ENCODE results near the gene SLC4A1AP.

The SLC4A1AP gene

GRCh38 chr2:27729614-27730013 lies 65.9 kb downstream of the SLC4A1AP start:
- TF ChIP-seq, protein P1, sequence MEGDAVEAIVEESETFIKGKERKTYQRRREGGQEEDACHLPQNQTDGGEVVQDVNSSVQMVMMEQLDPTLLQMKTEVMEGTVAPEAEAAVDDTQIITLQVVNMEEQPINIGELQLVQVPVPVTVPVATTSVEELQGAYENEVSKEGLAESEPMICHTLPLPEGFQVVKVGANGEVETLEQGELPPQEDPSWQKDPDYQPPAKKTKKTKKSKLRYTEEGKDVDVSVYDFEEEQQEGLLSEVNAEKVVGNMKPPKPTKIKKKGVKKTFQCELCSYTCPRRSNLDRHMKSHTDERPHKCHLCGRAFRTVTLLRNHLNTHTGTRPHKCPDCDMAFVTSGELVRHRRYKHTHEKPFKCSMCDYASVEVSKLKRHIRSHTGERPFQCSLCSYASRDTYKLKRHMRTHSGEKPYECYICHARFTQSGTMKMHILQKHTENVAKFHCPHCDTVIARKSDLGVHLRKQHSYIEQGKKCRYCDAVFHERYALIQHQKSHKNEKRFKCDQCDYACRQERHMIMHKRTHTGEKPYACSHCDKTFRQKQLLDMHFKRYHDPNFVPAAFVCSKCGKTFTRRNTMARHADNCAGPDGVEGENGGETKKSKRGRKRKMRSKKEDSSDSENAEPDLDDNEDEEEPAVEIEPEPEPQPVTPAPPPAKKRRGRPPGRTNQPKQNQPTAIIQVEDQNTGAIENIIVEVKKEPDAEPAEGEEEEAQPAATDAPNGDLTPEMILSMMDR (IDR thresholded peaks at IDR 0.05): no peak
- no peak for DNase-seq (ENCODE audit: low spot score)
- Histone ChIP-seq H3K27ac (no peak overlapping the region), H3K4me3 (no peak overlapping the region)

DNA sequence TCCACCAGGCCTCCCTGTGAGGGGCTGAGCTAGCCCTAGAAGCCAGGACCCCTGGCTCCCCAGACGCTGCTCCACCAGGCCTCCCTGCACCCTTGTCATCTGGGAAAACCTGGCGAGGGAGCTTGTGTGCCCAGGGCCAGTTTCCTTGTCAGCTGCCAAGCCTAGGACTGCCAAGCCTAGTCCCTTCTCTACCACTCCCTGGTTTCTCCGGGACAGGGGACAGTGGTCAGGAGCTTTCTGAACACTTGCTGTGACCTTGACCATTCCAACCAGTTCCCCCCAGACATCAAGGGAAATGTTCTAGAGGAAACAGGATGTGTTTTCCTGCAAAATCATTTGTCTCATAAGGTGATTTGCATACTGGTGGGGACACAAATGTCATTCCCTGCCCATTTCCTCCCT lies 66.6 kb downstream of the SLC4A1AP start:
- DNase-seq (ENCODE audit: low spot score): no peak
- H3K4me3 ChIP-seq: no peak overlapping the region
- no peak overlapping the region for H3K27ac ChIP-seq
- TF ChIP-seq, protein P1 (IDR thresholded peaks at IDR 0.05): no peak

GRCh38 chr2:27730980-27731691 lies 67.4 kb downstream of the SLC4A1AP start:
- DNase-seq (ENCODE audit: low spot score): no peak
- TF ChIP-seq, protein P1 (IDR thresholded peaks at IDR 0.05): no peak
- Histone ChIP-seq H3K27ac (no peak overlapping the region), H3K4me3 (no peak overlapping the region)

DNA sequence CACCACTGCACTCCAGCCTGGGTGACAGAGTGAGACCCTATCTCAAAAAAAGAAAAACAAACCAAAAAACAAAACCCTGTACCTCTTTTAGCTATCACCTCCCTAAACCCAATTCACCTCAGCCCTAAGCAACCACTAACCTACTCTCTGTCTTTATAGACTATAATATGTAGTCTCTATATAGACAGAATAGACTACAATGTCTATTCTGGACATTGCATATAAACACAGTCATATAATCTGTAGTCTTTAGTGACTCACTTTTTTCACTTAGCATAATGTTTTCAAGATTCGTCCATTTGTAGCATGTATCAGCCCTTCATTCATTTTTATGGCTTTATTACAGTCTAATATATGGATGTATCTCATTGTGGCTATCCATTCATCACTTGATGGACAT lies 70.6 kb downstream of the SLC4A1AP start:
- H3K4me3 ChIP-seq: no peak overlapping the region
- peak overlapping the region in 1 of 2 donors; percentile 81 for H3K27ac ChIP-seq
- no peak for DNase-seq (ENCODE audit: low spot score)
- TF ChIP-seq, protein P1 (IDR thresholded peaks at IDR 0.05): no peak

- Histone ChIP-seq H3K4me3 (peak overlapping the region; percentile 71), H3K27ac (peak overlapping the region; percentile 76 to 81)
- DNase-seq (ENCODE audit: low spot score): peak; percentile 89
- TF ChIP-seq, protein P1 (IDR thresholded peaks at IDR 0.05): no peak
Measured at GRCh38 chr2:27735263-27735904, 71.7 kb downstream of the SLC4A1AP start.

DNA sequence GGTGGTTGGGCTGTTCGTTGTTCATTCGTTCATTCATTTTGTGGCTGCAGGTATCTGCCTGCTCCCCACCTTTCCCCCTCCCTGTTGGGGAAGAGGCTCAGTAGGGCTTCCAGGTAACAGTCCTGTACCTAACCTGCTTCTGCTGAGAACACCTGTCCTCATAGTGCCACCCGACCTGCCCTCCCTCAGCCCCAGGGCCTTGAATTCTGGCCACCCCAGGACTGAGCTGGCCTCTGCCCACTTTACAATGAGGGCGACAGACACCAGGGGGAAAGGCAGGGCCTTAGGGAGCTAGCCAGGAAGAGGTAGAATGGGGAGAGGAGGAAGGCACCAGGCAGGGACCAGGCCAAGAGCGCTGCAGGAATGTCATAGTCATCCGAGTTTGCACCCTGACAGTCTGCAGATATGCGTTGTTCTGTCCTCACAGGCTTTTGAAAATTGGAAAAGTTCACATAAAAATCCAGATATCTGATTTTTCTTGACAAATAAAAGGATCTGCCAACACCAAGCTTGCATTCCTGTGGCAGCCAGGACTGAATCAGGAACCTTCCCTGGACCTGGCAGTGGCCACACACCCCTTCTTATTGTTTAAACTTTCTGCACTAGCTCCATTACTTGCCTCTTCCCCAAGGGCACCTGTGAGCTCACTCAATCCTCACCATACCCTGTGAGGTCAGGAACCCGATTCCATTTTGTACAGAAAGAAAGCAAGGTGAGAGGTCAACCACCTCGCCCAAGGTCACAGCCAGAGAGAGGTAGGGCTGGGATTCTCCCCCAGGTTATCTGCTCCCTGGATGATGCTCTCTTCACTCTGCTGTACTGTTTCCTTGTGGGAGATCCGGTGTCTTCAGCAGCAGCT lies 72.6 kb downstream of the SLC4A1AP start:
- DNase-seq (ENCODE audit: low spot score): no peak
- peak overlapping the region; percentile 76 to 81 for H3K27ac ChIP-seq
- TF ChIP-seq, protein P1 (IDR thresholded peaks at IDR 0.05): no peak
- peak overlapping the region; percentile 71 for H3K4me3 ChIP-seq
